SK-N-MC (cell line): ENCODE data around the gene S100P.

ENCODE experiments used
- EZH2 ChIP-seq: fragments of 200-600 bp; sonication (generic); IDR thresholded peaks from one replicate; pipeline ENCODE4 v1.6.1; 2017; ENCODE audit warnings: antibody characterized with exemption
- FOXP2 ChIP-seq: optimal IDR thresholded peaks from 2 replicates; pipeline ENCODE3; 2011; ENCODE audit warnings: mild to moderate bottlenecking, moderate library complexity; ENCODE audit not compliant: insufficient read depth; ENCODE audit errors: extremely low read length, control extremely low read depth
- POLR2AphosphoS5 ChIP-seq: IDR thresholded peaks from 2 replicates; pipeline ENCODE4 v1.6.1; 2012; ENCODE audit warnings: mild to moderate bottlenecking, low read depth, low read length, borderline replicate concordance

DNA sequence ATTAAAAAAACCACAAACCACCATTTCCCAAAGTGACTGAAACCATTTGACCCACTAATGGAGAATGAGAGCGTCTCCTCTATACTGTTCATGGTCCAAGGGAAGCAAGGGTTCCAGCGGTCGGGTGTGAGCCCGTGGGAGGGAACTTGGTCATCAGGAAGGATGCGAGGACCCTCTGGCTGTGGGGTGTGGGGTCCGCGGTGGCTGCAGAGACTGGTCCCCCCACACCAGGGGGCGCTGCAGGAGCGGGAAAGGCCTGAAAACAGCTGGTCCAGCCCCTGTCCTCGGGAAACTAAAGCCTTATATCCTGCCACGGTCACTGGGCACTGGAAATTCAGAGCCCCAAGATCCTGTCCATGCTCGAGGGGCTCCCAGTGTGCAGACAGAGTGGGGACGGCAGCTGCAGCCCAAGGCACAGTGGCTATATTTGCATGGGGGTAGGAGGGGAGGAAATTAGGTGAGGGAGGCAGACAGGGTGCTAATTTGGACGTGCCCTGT, 26.6 kb downstream of the S100P start:
- TF ChIP-seq EZH2 = no peak
- TF ChIP-seq POLR2AphosphoS5 = no peak
- no peak for TF ChIP-seq FOXP2
